GM12891 (cell line): ENCODE results near the gene OR9Q2.

Source experiments
- POLR2A ChIP-seq: IDR thresholded peaks from 2 replicates; pipeline ENCODE4 v1.6.1; 2011; ENCODE audit warnings: low read depth, low read length, control low read depth
- TAF1 ChIP-seq: IDR thresholded peaks from 2 replicates; pipeline ENCODE4 v1.6.1; 2011; ENCODE audit warnings: low read depth, low read length, control low read depth

DNA sequence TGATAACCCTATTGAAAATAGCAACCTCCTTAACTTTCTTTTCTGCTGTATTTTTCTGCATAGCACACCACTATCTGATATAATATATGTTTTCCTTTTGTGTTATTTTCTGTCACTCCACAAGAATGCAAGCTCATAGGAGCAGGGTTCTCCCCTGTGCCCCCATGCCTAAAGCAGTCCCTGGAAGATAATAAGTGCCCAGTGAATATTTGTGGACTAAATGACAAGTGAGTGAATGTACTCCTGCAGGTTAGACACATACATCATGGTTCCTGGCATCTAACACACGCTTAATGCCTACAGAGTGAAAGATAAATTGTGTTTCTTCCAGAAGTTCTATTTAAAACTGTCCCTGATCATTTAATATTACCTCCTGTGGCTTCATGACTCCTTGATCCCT is 23.9 kb upstream of the OR9Q2 start:
- no peak for TF ChIP-seq TAF1
- no peak for TF ChIP-seq POLR2A
